HG03108 (cell line): ENCODE results near the gene BHMT2.

ENCODE experiments used
- ATAC-seq: cut with Tn5 transposase; IDR thresholded peaks from one replicate; pipeline ENCODE4 v1.9.1; 2021; ENCODE audit warnings: moderate library complexity; ENCODE audit not compliant: unreplicated experiment

Gene BHMT2

DNA sequence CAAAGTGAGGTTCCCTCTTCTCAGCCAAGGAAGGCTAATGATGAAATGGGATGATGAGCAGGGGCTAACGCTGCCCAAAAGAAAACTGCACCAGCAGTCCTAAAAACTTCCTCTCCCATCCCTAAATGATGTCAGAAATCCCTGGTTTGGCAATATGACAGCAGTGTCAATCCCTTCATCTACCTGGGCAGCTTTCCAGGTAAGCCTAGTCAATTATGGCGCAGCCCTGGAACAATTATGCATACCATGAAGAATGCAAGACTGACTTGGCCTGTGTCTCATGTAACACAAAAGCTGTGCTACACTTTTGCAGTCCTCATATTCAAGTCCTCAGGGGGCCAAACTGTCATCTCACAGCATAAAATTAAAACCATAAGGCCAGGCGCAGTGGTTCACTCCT, 7.1 kb upstream of the BHMT2 start:
- ATAC-seq = no peak

DNA sequence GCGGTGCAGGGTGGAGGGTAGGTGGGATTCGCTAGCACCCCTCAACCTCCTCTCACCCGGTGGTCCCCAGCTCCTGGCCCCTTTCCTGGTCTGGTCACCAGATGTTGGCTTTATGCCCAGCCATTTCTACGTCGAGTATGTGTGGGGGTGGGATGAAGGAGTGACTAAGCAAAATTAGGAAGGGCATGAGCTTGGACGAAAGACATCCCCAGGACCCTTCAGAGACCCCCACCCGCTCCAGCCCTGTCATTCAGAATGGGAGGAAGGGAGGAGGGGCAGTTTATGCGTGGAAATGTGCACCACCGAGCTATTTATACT, 742 bp downstream of the BHMT2 start:
- ATAC-seq = no peak

DNA sequence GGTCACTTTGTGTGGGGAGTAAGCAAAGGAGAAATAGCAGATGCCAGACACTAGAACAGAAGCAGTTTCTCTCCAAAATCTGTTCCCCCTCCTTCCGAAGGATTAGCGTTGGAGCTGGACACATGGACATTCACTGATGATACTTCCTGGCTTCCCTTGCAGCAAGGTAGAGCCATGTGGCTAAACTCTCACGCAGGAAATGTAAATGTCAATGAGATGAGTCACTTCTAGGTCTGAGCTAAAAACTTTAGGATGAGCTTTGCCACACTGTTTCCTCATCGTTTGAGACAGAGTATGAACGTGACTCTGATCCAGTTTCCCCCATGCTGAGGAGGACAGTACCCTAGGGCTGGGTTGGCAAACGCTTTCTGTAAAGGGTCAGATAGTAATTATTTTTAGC, 5.1 kb downstream of the BHMT2 start:
- ATAC-seq = no peak

DNA sequence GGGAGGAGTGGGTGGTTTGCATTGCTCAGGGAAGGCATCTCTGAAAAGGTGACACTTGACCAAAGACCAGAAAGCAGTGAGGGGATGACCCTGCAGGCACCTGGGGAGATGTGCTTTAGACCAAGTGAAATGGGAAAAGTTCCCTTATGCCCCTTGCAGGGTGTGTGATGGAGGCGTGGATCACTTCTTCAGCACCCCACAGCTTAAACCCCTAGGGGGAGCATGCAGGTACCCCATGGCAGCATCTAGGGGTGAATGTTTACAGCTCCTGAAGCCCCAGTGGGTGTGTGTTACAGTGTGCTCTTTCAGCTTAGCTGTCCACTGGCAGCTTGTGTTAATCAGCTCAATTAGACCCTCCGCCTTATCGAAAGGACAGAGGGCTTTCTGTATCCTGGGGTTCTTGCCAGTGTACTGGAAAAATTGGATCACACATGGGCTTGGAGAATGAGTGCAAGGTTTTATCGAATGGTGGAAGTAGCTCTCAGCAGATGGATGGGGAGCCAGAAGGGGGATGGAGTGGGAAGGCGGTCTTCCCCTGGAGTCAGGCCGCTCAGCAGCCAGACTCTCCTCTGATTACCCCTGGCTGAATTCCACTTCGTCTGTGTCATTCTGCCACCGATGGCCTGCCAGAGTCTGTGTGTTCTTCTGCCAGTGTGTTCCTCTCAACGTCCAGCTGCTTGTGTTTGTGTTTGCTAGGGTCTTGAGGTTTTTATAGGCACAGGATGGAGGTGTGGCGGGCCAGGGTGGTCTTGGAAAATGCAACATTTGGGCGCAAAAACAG, 6.3 kb downstream of the BHMT2 start:
- no peak for ATAC-seq

DNA sequence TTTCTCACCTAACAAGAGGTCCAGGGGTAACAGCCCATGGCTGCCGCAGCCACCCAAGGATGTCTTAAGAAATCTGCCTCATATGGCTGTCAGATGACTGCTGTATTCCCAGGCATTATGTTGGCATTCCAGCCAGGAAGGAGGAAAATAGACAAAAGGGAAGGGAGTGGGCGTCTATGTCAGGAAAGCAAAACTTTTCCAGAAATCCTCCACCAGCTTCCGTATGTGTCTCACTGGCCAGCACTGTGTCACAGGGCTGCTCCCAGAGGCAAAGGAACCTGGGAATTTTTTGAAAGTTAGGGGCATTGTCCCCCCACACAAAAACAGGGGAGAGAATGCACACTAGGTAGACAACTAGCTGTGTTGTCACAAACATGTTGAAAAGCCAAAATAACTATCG, 7.3 kb downstream of the BHMT2 start:
- no peak for ATAC-seq

DNA sequence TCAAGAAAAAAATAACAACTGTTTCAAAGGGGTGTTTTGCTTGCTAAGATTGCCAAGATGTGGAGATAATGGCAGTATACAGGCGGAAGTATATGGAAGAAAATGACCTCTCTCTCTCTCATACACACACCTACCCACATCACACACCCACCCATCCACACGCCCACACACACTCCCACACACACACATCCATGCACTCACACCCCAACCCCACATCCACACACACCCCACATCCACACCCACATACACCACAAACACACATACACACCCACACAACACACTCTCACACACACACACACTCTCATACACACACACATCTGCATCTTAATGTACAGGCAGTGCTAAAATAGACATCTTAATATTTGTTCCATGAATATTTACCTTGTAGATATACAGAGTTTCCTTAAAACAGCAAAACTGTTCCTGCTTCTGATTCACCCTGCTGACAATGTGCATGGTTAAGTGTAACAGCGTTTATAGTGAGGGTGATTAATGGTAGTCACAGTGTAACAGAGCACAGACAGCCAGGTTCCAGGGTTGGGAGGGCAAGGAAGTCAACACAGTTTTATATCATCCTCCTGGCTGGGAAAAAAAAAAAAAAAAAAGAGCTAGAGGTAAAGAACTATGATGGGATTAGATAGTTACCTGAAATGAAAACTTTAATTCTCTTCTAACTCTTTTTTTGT, 8.3 kb downstream of the BHMT2 start:
- no peak for ATAC-seq

DNA sequence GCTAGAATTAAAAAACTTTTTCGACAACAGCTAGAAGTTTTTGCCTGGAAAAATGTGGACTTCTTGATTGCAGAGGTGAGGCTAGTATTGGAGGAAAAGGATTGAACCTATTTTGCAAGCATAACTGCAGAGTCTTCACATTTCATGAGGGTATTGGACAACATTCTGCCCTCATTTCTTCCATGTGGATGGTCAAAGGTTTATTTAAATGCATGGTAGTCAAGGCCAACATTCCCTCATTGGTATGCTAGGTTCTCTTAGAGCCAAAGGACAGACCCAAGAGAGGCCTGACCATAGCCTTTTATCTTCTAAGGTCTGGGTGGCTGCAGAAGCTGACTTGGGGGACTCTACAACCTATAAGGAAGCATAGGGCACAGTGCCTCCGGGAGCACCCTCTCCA, 11.2 kb downstream of the BHMT2 start:
- ATAC-seq = no peak

DNA sequence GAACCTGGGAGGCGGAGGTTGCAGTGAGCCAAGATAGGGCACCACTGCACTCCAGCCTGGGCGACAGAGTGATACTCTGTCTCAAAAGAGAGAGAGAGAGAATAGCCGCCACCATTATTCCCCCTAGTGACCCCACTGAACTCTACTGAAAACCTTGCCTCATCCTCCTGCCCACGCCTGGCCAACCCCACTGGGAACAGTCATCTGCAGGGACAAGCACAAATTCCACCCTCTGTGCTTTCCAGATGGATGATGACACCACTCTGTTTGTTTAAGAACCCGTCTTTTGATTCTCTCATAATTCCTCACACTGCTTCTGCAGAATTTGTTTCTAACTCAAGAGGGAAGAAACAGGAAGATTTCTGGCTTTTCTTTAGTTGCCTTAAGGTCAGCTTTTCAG, 12.2 kb downstream of the BHMT2 start:
- no peak for ATAC-seq

DNA sequence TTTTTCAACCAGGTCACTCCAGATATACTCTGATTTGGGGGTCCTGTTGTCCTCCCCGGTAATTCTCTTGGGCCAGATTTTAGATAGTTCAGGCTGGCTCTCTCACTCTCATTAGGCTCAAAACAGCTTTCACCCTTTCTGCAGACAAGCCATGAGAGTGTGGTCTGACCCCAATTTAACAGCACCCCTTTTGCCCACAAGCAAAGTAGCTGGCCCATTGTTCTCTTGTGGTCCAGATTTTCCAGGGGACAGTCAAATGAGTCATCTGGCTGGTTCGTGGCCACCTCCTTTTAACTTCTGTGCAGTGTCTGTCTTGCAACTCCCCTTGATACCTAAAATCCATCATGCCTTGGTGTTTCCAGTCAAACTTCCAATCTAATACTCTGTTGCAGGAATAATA, 16.5 kb downstream of the BHMT2 start:
- ATAC-seq = no peak

DNA sequence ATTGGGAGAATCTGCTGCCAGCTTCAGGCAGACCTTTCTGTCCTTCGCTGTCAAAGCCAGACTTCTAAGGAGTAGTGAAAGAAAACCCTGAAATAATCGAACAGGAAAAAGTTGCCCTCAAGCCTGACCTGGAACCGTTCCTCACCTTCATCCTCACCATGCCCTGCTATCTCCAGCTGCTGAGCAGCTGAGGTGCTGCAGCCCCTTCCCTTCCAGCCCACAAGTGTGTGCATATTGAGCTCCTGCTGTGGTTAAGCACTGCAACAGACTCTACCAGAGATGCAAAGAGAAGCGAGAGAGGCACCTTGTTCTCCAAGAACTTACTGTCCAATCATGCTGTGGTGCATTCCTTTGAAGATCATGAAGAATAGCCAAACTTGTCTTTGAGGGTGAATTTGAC, 18.9 kb downstream of the BHMT2 start:
- ATAC-seq = no peak

DNA sequence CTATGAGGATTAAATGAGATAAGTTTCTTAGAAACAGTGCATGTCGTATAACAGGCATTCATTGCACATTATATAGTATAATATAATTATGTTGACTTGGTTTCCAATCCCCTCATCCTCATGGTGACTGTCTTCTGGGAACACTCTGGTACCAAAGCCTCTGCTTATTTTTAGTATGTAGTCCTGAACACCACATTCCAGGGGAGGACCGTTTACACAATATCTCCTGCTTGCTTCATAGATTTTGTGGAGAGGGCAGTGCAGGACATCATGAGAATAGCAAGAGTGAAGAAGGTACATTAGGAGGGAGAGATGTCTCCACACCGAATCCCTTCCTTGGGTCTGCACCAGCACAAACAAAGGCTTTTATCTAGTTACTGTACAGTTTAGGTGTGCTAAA, 21.5 kb downstream of the BHMT2 start:
- ATAC-seq = no peak

DNA sequence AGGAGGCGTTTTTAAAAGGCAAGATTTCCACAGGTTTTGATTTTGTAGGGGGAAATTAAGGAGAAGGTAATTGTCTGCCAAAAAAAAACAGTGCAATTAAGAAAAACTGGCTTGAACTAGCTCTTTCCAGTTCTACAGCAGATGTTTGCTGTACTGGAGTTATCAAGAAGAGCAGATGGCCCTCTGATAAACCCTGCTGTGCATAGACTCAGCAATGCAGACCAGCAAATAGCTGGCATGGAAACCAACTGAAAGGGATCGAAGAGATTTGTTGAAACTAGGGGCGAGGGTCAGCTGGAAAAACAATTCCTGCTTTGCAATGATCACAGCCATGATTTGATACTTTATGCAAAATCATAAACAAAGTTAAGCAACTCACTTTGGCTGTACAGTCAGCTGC, 24.2 kb downstream of the BHMT2 start:
- no peak for ATAC-seq

DNA sequence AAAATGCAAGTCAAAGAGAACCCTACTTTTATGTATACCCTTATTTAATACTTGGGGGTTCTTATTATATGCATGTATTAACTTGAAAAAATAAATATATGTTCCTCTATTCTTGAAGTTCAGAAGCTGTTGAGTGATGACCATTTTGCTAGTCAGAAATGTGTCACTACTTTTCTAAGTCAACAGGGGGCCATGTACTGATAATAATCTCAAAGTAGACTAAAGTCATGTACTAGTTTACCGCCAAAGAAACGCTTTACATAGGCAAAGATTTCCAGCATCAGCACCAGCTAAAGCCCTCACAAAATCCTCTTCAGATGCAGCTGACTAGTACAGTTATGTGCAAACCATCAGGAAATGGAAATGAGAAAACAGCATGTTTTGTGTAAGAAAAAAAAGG, 36.3 kb downstream of the BHMT2 start:
- ATAC-seq = no peak

DNA sequence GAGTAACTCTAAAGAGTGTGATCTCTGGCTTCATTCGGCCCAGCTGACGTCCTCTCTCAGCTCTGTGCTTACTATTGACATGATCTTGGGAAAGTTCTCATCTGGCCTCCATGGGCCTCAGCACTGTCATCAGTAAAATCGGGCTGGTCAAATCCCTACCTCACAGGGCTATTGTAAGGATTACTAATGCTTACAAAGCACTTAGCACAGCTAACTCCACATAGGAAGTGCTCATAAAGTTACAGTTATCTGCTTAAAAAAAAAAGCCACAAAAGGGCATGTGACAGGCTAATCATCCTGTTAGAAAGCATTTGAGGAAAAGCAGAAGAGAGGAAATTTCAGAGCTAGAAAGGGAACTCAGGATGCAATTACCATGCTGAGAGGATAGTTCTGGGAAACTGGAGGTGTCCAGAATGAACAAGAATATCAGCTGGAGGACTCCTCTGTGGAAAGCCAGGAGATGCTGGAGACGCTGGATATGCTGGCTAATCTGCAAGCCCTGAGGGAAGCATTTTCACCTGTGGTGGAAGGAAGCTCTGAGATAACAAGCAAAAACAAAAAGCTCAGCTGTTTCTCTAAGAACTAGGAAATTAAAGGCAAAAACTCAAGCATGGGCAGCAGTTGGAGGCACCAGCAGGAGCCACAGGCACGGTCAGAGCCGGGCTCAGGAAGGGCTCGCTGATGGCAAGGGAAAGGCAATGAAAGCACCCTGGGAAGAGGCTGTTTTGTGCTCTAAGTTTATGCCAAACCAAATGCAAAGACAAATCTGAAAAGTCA, 37.6 kb downstream of the BHMT2 start:
- no peak for ATAC-seq

DNA sequence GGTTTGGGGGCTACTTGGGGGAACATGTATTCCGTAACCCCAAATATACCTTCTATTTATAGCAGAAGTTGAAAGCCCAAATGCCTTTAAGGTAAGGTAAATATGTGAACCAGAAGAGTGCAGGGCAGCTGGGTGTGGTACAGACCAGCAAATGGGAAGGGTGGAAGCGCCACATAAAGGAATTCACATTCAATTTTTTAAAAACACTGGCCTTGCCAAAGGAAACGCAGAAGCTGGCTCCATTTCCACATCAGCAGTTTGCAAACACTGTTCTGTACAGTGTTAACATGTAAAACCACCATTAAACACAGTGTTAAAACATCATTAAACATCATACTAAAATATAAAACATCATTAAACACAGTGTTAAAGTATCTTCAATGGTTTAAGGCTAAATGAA, 38.5 kb downstream of the BHMT2 start:
- ATAC-seq = no peak

DNA sequence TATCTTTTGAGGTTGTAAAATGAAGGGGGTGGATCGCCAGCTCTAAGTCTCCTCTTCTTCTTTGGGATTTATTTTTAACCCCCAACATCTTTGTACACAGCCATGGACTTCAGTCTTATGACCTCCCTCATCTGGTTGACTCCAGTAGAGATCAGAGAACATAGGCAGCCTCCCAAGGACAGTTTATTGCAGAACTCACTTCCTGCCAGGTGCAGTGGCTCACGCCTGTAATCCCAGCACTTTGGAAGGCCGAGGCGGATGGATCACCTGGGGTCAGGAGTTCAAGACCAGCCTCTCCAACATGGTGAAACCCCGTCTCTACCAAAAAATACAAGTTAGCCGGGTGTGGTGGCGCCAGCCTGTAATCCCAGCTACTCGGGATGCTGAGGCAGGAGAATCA, 39.2 kb downstream of the BHMT2 start:
- ATAC-seq = no peak

DNA sequence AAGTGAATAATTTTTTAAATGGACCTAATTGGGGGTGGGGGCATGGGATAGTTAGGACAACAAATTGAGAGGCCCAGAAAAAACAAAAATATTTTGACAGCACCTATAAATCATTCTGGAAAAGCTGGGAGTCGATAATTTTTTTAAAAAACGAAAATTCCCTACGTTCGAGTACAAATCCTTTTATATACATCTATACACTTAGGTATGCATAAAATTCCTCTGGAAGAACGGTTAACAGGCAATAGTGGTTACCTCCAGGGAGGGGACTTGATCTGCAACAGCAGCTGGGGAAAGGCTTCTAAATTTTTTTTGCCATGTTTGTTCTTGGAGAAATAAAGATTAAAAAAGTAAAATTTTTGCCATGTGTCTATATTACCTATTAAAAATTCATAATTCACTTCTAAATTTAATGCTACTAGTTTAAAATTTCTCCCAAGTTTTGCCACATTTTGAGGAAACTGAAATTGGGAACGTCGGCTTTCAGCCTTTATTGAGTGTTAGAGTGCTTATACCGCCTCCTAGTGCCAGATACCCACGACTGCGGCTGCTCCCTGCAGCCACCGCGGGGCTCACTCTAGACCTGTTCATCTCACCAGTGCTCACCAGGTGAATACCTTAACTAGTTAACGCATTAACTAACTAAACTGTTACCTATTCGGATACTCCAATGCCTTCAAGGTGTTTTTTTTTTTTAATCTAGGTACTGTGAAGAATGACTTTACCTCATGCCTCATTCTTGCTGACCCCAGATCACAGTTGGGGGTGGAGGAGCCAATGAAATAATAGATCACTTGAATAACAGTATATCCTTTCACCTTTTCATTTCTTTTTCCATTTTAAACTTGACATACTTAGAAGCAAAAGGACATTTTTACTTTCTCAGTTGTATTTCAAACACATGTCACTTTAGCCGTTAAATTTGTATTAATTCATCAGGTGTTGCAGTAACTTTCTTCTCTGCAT, 40.2 kb downstream of the BHMT2 start:
- ATAC-seq = no peak

DNA sequence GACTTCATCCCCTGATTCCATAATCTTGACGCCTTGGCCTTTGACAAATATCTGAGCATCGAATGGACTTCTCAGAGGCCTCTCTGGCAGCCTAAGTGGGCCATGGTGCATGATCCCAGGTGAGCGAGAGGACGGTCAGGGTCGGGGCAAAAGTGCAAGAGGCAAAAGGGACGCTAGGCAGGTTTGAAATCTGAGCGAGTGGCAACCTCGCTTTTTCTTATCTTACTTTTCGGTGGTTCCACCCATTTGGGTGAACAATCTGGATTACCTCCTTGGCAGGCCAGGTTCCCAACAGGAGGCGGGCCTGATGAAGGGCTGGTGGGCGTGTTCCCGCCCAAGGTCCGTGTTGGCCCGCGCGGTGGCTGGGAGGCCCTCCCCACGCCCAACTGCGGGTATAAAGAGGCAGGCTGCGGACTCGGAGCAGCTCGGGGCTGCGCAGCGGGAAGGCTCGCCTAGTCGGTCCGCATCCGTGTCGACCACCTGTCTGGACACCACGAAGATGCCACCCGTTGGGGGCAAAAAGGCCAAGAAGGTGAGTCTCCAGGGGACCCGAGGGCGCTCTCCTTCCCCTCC, 41.9 kb downstream of the BHMT2 start, which contains the start of gene BHMT:
TSS of gene BHMT (plus strand) at position 423 of the 573 bp plus-strand sequence. CDS start at position 500, 77 bp downstream.
- no peak for ATAC-seq

DNA sequence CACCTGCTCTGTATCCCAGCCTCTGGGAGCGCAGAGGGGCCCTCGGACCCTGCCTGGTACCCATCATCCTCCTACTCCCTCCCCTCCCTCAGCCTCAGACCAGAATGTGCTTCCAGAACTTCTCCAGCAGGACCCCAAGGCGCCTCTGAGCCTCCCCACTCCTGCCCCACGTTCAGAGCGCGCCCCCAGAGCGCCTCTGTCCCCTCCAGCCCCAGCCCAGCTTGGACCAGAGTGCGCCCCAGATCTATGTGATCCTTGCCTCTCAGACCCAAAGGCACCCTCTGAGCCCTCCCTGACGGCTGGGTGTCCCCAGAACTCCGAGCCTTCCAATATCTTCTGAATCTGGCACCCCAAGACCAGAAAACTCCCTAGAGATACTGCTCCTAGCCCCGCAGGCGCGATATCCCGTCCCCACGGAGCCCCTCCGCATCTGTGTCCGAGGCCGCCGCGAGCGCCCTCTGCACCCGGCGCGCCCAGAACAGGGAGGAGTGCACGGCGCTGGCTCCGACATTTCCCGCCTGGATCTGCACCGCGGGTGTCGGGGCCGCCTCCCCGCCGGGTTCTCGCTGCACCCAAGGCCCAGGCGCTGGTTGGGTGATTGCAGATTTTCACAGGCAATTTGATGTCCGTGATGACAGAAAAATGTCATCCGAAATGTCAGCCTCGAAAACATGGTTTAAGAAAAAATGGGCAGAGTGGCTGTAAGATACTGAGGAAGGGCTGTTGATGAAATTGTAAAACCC, 42.6 kb downstream of the BHMT2 start:
- no peak for ATAC-seq

DNA sequence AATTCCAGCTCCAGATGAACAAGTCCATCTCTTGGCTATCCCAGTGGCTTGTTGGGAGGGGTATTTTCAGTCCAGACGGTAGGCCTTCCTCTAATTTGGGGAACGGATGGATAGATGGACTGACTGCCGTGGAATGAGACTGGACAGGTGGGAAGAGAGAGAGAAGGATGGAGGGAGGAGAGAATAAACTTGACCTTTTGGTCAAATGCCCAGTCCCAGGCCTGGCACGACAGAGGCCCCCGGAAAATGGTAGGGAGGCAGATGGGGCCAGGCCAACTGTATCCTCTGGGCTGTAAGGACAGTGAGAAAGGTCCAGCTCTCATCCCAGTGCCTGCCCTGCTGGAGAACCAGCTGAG, 43.1 kb downstream of the BHMT2 start:
- ATAC-seq = no peak
